ENCODE measurements around the gene NECTIN4. TPM values are rescaled to one million over a fixed set of nuclear protein-coding genes. Genes with fewer than 3 reads are reported as not detected.

Gene NECTIN4
- total and polyA plus RNA-seq, 2 of the 13 experiments (the other 11 are each of a cell fraction or from before 2014, with no cell fraction given), result 5.9 to 12.4 TPM

GRCh38 chr1:161045736-161046604 is 43.4 kb downstream of the NECTIN4 start, which contains the start of gene USF1 (continued):
- TF ChIP-seq THRA (CRISPR knock-in tag; IDR thresholded peaks at IDR 0.05; ENCODE audit: borderline replicate concordance) (no peak), EP300 (IDR thresholded peaks at IDR 0.05; ENCODE audit: low read depth in 2 of 2, low read length in 2 of 2) (peak in 1 of 2 experiments; percentile 11; a peak in 1 of 4 replicates), EP300 (CRISPR knock-in tag; IDR thresholded peaks at IDR 0.05; ENCODE audit: borderline replicate concordance) (no peak), MTA3 (CRISPR knock-in tag; IDR thresholded peaks at IDR 0.05) (no peak), ASH2L (IDR thresholded peaks at IDR 0.05; ENCODE audit: insufficient read length, low read depth, low read length) (no peak), CEBPG (CRISPR knock-in tag; IDR thresholded peaks at IDR 0.05) (0 out of 2 replicates have a peak, but pooled peaks have one; percentile 2), NFIC (IDR thresholded peaks at IDR 0.05; ENCODE audit: low read length) (no peak), KDM5B (CRISPR knock-in tag; IDR thresholded peaks at IDR 0.05; ENCODE audit: borderline replicate concordance) (no peak), ZNF260 (CRISPR knock-in tag; IDR thresholded peaks at IDR 0.05; ENCODE audit: borderline replicate concordance, low read depth) (no peak), AGO1 (IDR thresholded peaks at IDR 0.05; ENCODE audit: low read depth, low read length, poor library complexity, severe bottlenecking) (peak; percentile 12), ZNF496 (CRISPR knock-in tag; IDR thresholded peaks at IDR 0.05; ENCODE audit: insufficient replicate concordance) (no peak), NR2C2 (CRISPR knock-in tag; IDR thresholded peaks at IDR 0.05; ENCODE audit: borderline replicate concordance) (peak; percentile 35; the same call in 1 of the 2 replicates), ZNF777 (CRISPR knock-in tag; IDR thresholded peaks at IDR 0.05) (no peak), ZNF207 (IDR thresholded peaks at IDR 0.05; ENCODE audit: borderline replicate concordance) (no peak), KLF13 (CRISPR knock-in tag; IDR thresholded peaks at IDR 0.05) (no peak), ZNF687 (CRISPR knock-in tag; IDR thresholded peaks at IDR 0.05) (peak; percentile 60; the same call in 1 of the 2 replicates), ZMYM3 (CRISPR knock-in tag; IDR thresholded peaks at IDR 0.05) (no peak), HHEX (CRISPR knock-in tag; IDR thresholded peaks at IDR 0.05) (no peak), SNRNP70 (IDR thresholded peaks at IDR 0.05; ENCODE audit: low read depth, low read length) (no peak)
- TF ChIP-seq, protein P1, sequence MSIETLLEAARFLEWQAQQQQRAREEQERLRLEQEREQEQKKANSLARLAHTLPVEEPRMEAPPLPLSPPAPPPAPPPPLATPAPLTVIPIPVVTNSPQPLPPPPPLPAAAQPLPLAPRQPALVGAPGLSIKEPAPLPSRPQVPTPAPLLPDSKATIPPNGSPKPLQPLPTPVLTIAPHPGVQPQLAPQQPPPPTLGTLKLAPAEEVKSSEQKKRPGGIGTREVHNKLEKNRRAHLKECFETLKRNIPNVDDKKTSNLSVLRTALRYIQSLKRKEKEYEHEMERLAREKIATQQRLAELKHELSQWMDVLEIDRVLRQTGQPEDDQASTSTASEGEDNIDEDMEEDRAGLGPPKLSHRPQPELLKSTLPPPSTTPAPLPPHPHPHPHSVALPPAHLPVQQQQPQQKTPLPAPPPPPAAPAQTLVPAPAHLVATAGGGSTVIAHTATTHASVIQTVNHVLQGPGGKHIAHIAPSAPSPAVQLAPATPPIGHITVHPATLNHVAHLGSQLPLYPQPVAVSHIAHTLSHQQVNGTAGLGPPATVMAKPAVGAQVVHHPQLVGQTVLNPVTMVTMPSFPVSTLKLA (IDR thresholded peaks at IDR 0.05), result no peak
- TF ChIP-seq, protein P2, sequence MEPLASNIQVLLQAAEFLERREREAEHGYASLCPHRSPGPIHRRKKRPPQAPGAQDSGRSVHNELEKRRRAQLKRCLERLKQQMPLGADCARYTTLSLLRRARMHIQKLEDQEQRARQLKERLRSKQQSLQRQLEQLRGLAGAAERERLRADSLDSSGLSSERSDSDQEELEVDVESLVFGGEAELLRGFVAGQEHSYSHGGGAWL (CRISPR knock-in tag; IDR thresholded peaks at IDR 0.05), result no peak

Measured in HepG2 (cell line).